Panc1 (cell line): ENCODE results near the gene CD177. TPM values are rescaled to one million over a fixed set of nuclear protein-coding genes. Genes with fewer than 3 reads are reported as not detected.
"Not testable (repeated sequence)": the region's sequence is repeated elsewhere in the genome, so short reads cannot be mapped to it uniquely, and the experiment has no call there.

ENCODE experiments used
- ATAC-seq: fragments of 200-7000 bp; cut with Tn5 transposase; 2 replicates; pipeline ENCODE4 v1.9.1; 2020; ENCODE audit warnings: mild to moderate bottlenecking, moderate library complexity
- BruUV-seq: library from RNA; stranded (reverse); fragments of 400-500 nt; replicated peaks from 2 replicates; lab custom pipeline; 2021; lab: Mats Ljungman, UMichigan
- CTCF ChIA-PET: fragments of 300-600 bp; sonication (Branson Sonifier 250); formaldehyde crosslinking; loops from one replicate; lab custom pipeline; 2022; ENCODE audit warnings: antibody characterized with exemption; lab: Charles Lee
- POLR2A ChIA-PET: fragments of 300-600 bp; sonication (Branson Sonifier 250); formaldehyde crosslinking; loops from one replicate; lab custom pipeline; 2022; ENCODE audit warnings: antibody characterized with exemption; lab: Charles Lee
- DNase-seq: peaks from one replicate; pipeline ENCODE4 v3.0.0-alpha.2; 2010; ENCODE audit warnings: low read depth, low spot score
- H3K27ac ChIP-seq: 2 replicates; pipeline ENCODE4 v1.5.1; 2011; ENCODE audit warnings: mild to moderate bottlenecking, low read length, inconsistent platforms
- H3K27me3 ChIP-seq: fragments of 200-500 bp; sonication (Bioruptor generic); 2 replicates; pipeline ENCODE4 v1.6.0; 2014; ENCODE audit warnings: low read length, inconsistent platforms; ENCODE audit not compliant: control insufficient read depth, insufficient read depth
- H3K36me3 ChIP-seq: fragments of 200-500 bp; sonication (Bioruptor generic); 2 replicates; pipeline ENCODE4 v1.5.1; 2014; ENCODE audit warnings: inconsistent platforms, mild to moderate bottlenecking, low read length, moderate library complexity; ENCODE audit not compliant: control insufficient read depth, insufficient read depth
- H3K4me1 ChIP-seq: 2 replicates; pipeline ENCODE4 v1.5.1; 2011; ENCODE audit warnings: inconsistent platforms, mild to moderate bottlenecking, low read length, moderate library complexity; ENCODE audit not compliant: control insufficient read depth, insufficient read depth
- H3K4me3 ChIP-seq, 2 experiments: 2 replicates each; pipeline ENCODE4 v1.5.1; 2011 to 2012; ENCODE audit warnings: low read depth in 2 of 2, low read length in 2 of 2, mild to moderate bottlenecking in 2 of 2, inconsistent platforms in 1 of 2, moderate library complexity in 1 of 2
- H3K9me3 ChIP-seq: fragments of 200-500 bp; sonication (Bioruptor generic); 2 replicates; pipeline ENCODE4 v1.5.1; 2014; ENCODE audit warnings: low read depth, mild to moderate bottlenecking, inconsistent platforms, low read length, moderate library complexity; ENCODE audit not compliant: control insufficient read depth, insufficient read depth
- in situ Hi-C: cut with HindIII; loops from 2 replicates; pipeline ENCODE4 v1.10.0; 2016; ENCODE audit warnings: low sequenced_read_pairs, low pct_unique_long_range_greater_than_20kb
- intact Hi-C: fragments of 100-400 bp; cut with micrococcal nuclease; formaldehyde crosslinking; loops from one replicate; pipeline ENCODE4 v1.10.0; 2022; ENCODE audit not compliant: unreplicated experiment
- total RNA-seq: library from RNA; stranded (reverse); gene quantifications from one replicate; pipeline ENCODE4 v1.2.1, GENCODE V29; 2021; ENCODE audit not compliant: unreplicated experiment

Gene CD177
- total RNA-seq, 1 experiment from 2014 or later: 0.28 TPM

DNA sequence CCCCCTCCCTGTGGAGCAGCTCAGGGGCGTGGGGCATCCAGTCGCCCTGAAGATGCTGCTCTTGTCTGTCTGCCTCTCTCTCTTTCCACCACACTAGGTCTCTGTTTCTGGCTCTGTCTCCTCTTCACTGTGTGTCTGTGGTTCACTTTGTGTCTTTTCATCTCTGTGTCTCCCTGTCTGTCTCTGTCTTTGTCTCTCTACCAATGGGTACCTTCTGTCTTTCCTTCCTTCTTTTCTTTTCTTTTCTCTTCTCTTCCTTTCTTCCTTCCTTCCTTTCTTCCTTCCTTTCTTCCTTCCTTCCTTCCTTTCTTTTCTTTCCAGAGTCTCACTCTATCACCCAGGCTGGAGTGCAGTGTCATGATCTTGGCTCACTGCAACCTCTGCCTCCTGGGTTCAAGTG lies 13.4 kb upstream of the CD177 start:
- intact Hi-C loops, DNase-seq, CTCF ChIA-PET, H3K4me1 ChIP-seq, H3K27me3 ChIP-seq, H3K4me3 ChIP-seq, ATAC-seq, H3K9me3 ChIP-seq, H3K27ac ChIP-seq, H3K36me3 ChIP-seq, in situ Hi-C loops, POLR2A ChIA-PET, BruUV-seq: not testable (repeated sequence)

DNA sequence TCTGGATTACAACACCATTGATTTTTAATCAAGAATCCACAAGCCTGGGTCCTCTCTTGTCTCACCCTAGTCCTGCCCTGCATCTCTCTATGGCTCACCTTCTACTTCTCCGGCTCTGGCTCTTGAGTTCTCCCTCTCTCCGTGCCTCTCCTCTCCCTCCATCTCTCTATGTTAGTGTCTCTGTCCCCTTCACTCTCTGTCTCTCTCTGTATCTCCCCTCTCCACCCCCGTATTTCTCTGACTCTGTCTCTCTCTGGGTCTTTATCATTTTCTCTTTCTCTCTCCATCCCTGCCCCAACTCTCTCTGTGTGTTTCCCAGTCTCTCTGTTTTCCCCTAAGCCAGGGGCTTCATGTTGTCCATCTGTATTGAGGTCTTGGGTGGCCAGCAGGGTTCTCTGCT lies 12.4 kb upstream of the CD177 start:
- H3K4me1 ChIP-seq, POLR2A ChIA-PET, H3K27ac ChIP-seq, H3K36me3 ChIP-seq, BruUV-seq, H3K9me3 ChIP-seq, in situ Hi-C loops, H3K27me3 ChIP-seq, CTCF ChIA-PET, ATAC-seq, DNase-seq, H3K4me3 ChIP-seq, intact Hi-C loops: not testable (repeated sequence)

GRCh38 chr19:43342104-43342503 lies 11.4 kb upstream of the CD177 start:
- intact Hi-C loops, in situ Hi-C loops, DNase-seq, ATAC-seq, POLR2A ChIA-PET, H3K9me3 ChIP-seq, H3K27ac ChIP-seq, CTCF ChIA-PET, H3K4me3 ChIP-seq, H3K27me3 ChIP-seq, H3K4me1 ChIP-seq, BruUV-seq, H3K36me3 ChIP-seq: not testable (repeated sequence)

DNA sequence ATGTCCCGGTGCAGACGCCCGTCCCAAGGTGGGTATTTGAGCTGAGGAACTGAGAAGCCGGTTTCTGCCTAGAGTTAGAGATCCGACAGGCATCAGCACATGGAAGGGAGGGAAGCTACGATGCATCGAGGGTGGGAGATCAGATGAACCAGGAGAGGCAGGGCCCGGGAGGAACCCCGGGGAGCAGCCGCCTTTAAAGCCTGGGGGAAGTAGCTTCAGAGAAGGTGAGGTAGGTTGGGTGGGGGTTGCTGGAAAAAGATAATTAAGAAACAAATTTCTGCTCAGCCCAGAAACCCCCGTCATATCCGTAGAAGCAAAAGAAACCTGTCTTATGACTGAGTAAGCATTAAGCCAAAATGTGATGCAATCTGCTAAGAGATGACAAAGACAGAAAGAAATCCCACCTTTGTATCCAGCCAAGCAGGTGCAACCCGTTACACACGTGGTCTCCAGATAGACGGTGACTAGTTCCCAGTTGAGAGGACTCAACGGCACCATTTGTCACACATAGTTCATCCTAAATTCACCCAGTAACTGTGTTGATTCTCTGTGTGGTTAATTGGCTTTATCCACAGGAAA lies 9.1 kb upstream of the CD177 start:
- H3K9me3 ChIP-seq, DNase-seq, H3K4me3 ChIP-seq, H3K27ac ChIP-seq, in situ Hi-C loops, BruUV-seq, H3K36me3 ChIP-seq, H3K27me3 ChIP-seq, CTCF ChIA-PET, ATAC-seq, intact Hi-C loops, H3K4me1 ChIP-seq, POLR2A ChIA-PET: not testable (repeated sequence)

- H3K4me3 ChIP-seq, BruUV-seq, CTCF ChIA-PET, H3K9me3 ChIP-seq, H3K36me3 ChIP-seq, in situ Hi-C loops, POLR2A ChIA-PET, DNase-seq, H3K27ac ChIP-seq, ATAC-seq, H3K27me3 ChIP-seq, intact Hi-C loops, H3K4me1 ChIP-seq: not testable (repeated sequence)
These were observed 3.7 kb upstream of the CD177 start for GRCh38 chr19:43349813-43350212.
